Nephron (organoid): ENCODE data around the gene SERF2.
"Not testable (repeated sequence)": the region's sequence is repeated elsewhere in the genome, so short reads cannot be mapped to it uniquely, and the experiment has no call there.

ENCODE experiments used
- H3K27ac Mint-ChIP-seq, 3 experiments: 2 replicates each; pipeline ENCODE4 v1.8.0; 2020; ENCODE audit warnings: mixed read lengths in 3 of 3, mild to moderate bottlenecking in 2 of 3, moderate library complexity in 1 of 3
- H3K27me3 Mint-ChIP-seq: 2 replicates; pipeline ENCODE4 v1.8.0; 2021; ENCODE audit warnings: low read depth, mild to moderate bottlenecking, moderate library complexity, mixed read lengths
- H3K36me3 Mint-ChIP-seq: 2 replicates; pipeline ENCODE4 v1.8.0; 2020; ENCODE audit warnings: low read depth, mixed read lengths
- H3K4me1 Mint-ChIP-seq: 2 replicates; pipeline ENCODE4 v1.8.0; 2020; ENCODE audit warnings: mixed read lengths
- H3K4me3 Mint-ChIP-seq, 3 experiments: 2 replicates each; pipeline ENCODE4 v1.8.0; 2020; ENCODE audit warnings: mild to moderate bottlenecking in 3 of 3, mixed read lengths in 3 of 3, moderate library complexity in 2 of 3
- H3K9me3 Mint-ChIP-seq: 2 replicates; pipeline ENCODE4 v1.8.0; 2020; ENCODE audit warnings: mixed read lengths
- CTCF ChIP-seq, 3 experiments: fragments of 200-600 bp; sonication (generic); IDR thresholded peaks; one replicate each; pipeline ENCODE4 v1.5.0; 2021; ENCODE audit warnings: antibody characterized with exemption in 3 of 3; ENCODE audit not compliant: unreplicated experiment in 3 of 3

The SERF2 gene

GRCh38 chr15:43791993-43792760 lies at the start of gene SERF2:
Gene SERF2 (plus strand): TSS chr15:43792320. CDS start chr15:43792377, 57 bp downstream.
- Mint-ChIP-seq H3K36me3 (peaks cover 40% of the 10 kb centered on the region), H3K27ac (peak within 1 kb of the TSS; percentile 96 to 98 (median 97)), H3K9me3 (no peaks in the 10 kb centered on the region), H3K27me3 (no peaks in the 10 kb centered on the region), H3K4me3 (peak within 1 kb of the TSS; percentile 96 to 99 (median 99)), H3K4me1 (peaks cover 39% of the 10 kb centered on the region)
- TF ChIP-seq CTCF (IDR thresholded peaks at IDR 0.05; ENCODE audit: unreplicated experiment in 3 of 3): no peak

GRCh38 chr15:43746245-43746902 lies 45.7 kb upstream of the SERF2 start, which contains the start of gene PDIA3:
Gene PDIA3 (plus strand): TSS chr15:43746438. CDS start chr15:43746540, 102 bp downstream.
- peak in 2 of 3 experiments; percentile 16 to 21 for TF ChIP-seq CTCF (IDR thresholded peaks at IDR 0.05; ENCODE audit: unreplicated experiment in 3 of 3)
- Mint-ChIP-seq H3K27ac (peak within 1 kb of the TSS; percentile 95 to 98 (median 96)), H3K36me3 (peaks cover 13% of the 10 kb centered on the region), H3K4me1 (peaks cover 21% of the 10 kb centered on the region), H3K4me3 (peak within 1 kb of the TSS; percentile 93 to 98 (median 98))
- H3K27me3 Mint-ChIP-seq, H3K9me3 Mint-ChIP-seq: not testable (repeated sequence)

- Mint-ChIP-seq H3K27ac (peak overlapping the region; percentile 95 to 98 (median 96)), H3K36me3 (peaks cover 15% of the 10 kb centered on the region)
- not testable (repeated sequence) for H3K27me3 Mint-ChIP-seq
Observed at GRCh38 chr15:43746903-43747309, 45.2 kb upstream of the SERF2 start.

GRCh38 chr15:43748376-43748775 lies 43.7 kb upstream of the SERF2 start:
- Mint-ChIP-seq H3K27me3 (no peaks in the 10 kb centered on the region), H3K9me3 (no peaks in the 10 kb centered on the region), H3K4me1 (peaks cover 28% of the 10 kb centered on the region), H3K36me3 (peaks cover 19% of the 10 kb centered on the region), H3K27ac (no peak overlapping the region), H3K4me3 (peak overlapping the region; percentile 93 to 98 (median 98))
- no peak for TF ChIP-seq CTCF (IDR thresholded peaks at IDR 0.05; ENCODE audit: unreplicated experiment in 3 of 3)

More at GRCh38 chr15:43746903-43747309, 45.2 kb upstream of the SERF2 start:
- H3K4me3 Mint-ChIP-seq: peak overlapping the region; percentile 93 to 98 (median 98)
- not testable (repeated sequence) for H3K9me3 Mint-ChIP-seq
- H3K4me1 Mint-ChIP-seq: peaks cover 23% of the 10 kb centered on the region

- H3K4me1 Mint-ChIP-seq: peaks cover 28% of the 10 kb centered on the region
- H3K9me3 Mint-ChIP-seq: no peaks in the 10 kb centered on the region
- no peak overlapping the region for H3K4me3 Mint-ChIP-seq
- no peaks in the 10 kb centered on the region for H3K27me3 Mint-ChIP-seq
- no peak for TF ChIP-seq CTCF (IDR thresholded peaks at IDR 0.05; ENCODE audit: unreplicated experiment in 3 of 3)
- peaks cover 29% of the 10 kb centered on the region for H3K36me3 Mint-ChIP-seq
- H3K27ac Mint-ChIP-seq: no peak overlapping the region
Observed at GRCh38 chr15:43749690-43750345, 42.3 kb upstream of the SERF2 start.

- Mint-ChIP-seq H3K36me3 (peaks cover 44% of the 10 kb centered on the region), H3K27ac (no peak overlapping the region), H3K4me3 (peak overlapping the region in 1 of 3 experiments; percentile 1), H3K27me3 (no peaks in the 10 kb centered on the region), H3K9me3 (no peaks in the 10 kb centered on the region), H3K4me1 (peaks cover 28% of the 10 kb centered on the region)
- TF ChIP-seq CTCF (IDR thresholded peaks at IDR 0.05; ENCODE audit: unreplicated experiment in 3 of 3): no peak
Observed at GRCh38 chr15:43751885-43752284, 40.2 kb upstream of the SERF2 start.
